MM.1S (cell line): ENCODE data around the gene ANO5.
"Not testable (repeated sequence)": the region's sequence is repeated elsewhere in the genome, so short reads cannot be mapped to it uniquely, and the experiment has no call there.

ENCODE experiments used
- DNase-seq: peaks from one replicate; pipeline ENCODE4 v3.0.0-alpha.2; 2015
- H2AFZ ChIP-seq: fragments of 300-600 bp; sonication (generic); 2 replicates; pipeline ENCODE4 v1.6.0; 2016; ENCODE audit warnings: antibody characterized with exemption, low read length
- H3F3A ChIP-seq: fragments of 300-600 bp; sonication (generic); 2 replicates; pipeline ENCODE4 v1.6.1; 2016; ENCODE audit warnings: mild to moderate bottlenecking, antibody characterized with exemption, low read length, moderate library complexity, mixed read lengths; ENCODE audit not compliant: insufficient read depth
- H3K27ac ChIP-seq: fragments of 300-600 bp; sonication (generic); 2 replicates; pipeline ENCODE4 v1.5.1; 2016; ENCODE audit warnings: mild to moderate bottlenecking, low read length
- H3K27me3 ChIP-seq: fragments of 300-600 bp; sonication (generic); replicated peaks from 2 replicates; pipeline ENCODE4 v1.6.0; 2016; ENCODE audit warnings: low read length; ENCODE audit not compliant: insufficient read depth
- H3K36me3 ChIP-seq: fragments of 300-600 bp; sonication (generic); replicated peaks from 2 replicates; pipeline ENCODE4 v1.6.1; 2016; ENCODE audit warnings: mild to moderate bottlenecking, low read length, mixed read lengths; ENCODE audit not compliant: insufficient read depth
- H3K4me1 ChIP-seq: fragments of 300-600 bp; sonication (generic); 2 replicates; pipeline ENCODE4 v1.6.1; 2016; ENCODE audit warnings: low read length, mixed read lengths
- H3K4me2 ChIP-seq: fragments of 300-600 bp; sonication (generic); 2 replicates; pipeline ENCODE4 v1.6.0; 2016; ENCODE audit warnings: low read depth, low read length
- H3K4me3 ChIP-seq: fragments of 300-600 bp; sonication (generic); 2 replicates; pipeline ENCODE4 v1.5.1; 2016; ENCODE audit warnings: low read length, mixed read lengths
- H3K79me2 ChIP-seq: fragments of 300-600 bp; sonication (generic); 2 replicates; pipeline ENCODE4 v1.6.1; 2016; ENCODE audit warnings: mixed run types, low read length, mixed read lengths
- H3K9ac ChIP-seq: fragments of 300-600 bp; sonication (generic); 2 replicates; pipeline ENCODE4 v1.6.1; 2016; ENCODE audit warnings: low read length, mixed read lengths
- H3K9me2 ChIP-seq: fragments of 300-600 bp; sonication (generic); replicated peaks from 2 replicates; pipeline ENCODE4 v1.6.1; 2016; ENCODE audit warnings: mild to moderate bottlenecking, low read length, mixed read lengths; ENCODE audit not compliant: insufficient read depth
- H3K9me3 ChIP-seq: fragments of 300-600 bp; sonication (generic); replicated peaks from 2 replicates; pipeline ENCODE4 v1.6.1; 2016; ENCODE audit warnings: mild to moderate bottlenecking, low read length, mixed read lengths; ENCODE audit not compliant: insufficient read depth
- H4K20me1 ChIP-seq: fragments of 300-600 bp; sonication (generic); 2 replicates; pipeline ENCODE4 v1.6.1; 2016; ENCODE audit warnings: mild to moderate bottlenecking, low read length, moderate library complexity, mixed read lengths; ENCODE audit not compliant: insufficient read depth
- CTCF ChIP-seq: fragments of 300-600 bp; sonication (generic); IDR thresholded peaks from 2 replicates; pipeline ENCODE4 v1.5.1; 2016; ENCODE audit warnings: antibody characterized with exemption, low read length, mixed read lengths
- EZH2 ChIP-seq: fragments of 300-600 bp; sonication (generic); optimal IDR thresholded peaks from 2 replicates; pipeline ENCODE3; 2017; ENCODE audit warnings: low read depth, mild to moderate bottlenecking, antibody characterized with exemption, low read length, mixed read lengths
- EZH2phosphoT487 ChIP-seq: fragments of 300-600 bp; sonication (generic); IDR thresholded peaks from 2 replicates; pipeline ENCODE4 v1.6.1; 2018; ENCODE audit warnings: antibody characterized with exemption, low read length

Gene ANO5

GRCh38 chr11:22256876-22257275 lies 64.0 kb downstream of the ANO5 start:
- no peak overlapping the region for H2AFZ ChIP-seq
- no peak overlapping the region for H3K9ac ChIP-seq
- H3K9me3 ChIP-seq, result no peaks in the 10 kb centered on the region
- H3K4me1 ChIP-seq, result no peaks in the 10 kb centered on the region
- no peaks in the 10 kb centered on the region for H3K79me2 ChIP-seq
- no peak overlapping the region for H3K27ac ChIP-seq
- TF ChIP-seq EZH2, result no peak
- no peak for TF ChIP-seq CTCF
- TF ChIP-seq EZH2phosphoT487, result no peak
- H3K4me2 ChIP-seq, result no peak overlapping the region
- no peaks in the 10 kb centered on the region for H3F3A ChIP-seq
- H3K9me2 ChIP-seq, result no peaks in the 10 kb centered on the region
- no peaks in the 10 kb centered on the region; the same call in 1 of the 2 replicates for H4K20me1 ChIP-seq
- no peak for DNase-seq
- no peaks in the 10 kb centered on the region for H3K36me3 ChIP-seq
- H3K4me3 ChIP-seq, result no peak overlapping the region
- H3K27me3 ChIP-seq, result no peaks in the 10 kb centered on the region

GRCh38 chr11:22263613-22264012 lies 70.7 kb downstream of the ANO5 start:
- H3K4me2 ChIP-seq, result no peak overlapping the region
- no peak overlapping the region for H3K9ac ChIP-seq
- H3K27me3 ChIP-seq, result no peaks in the 10 kb centered on the region
- H2AFZ ChIP-seq, result no peak overlapping the region
- no peak overlapping the region for H3K4me3 ChIP-seq
- no peaks in the 10 kb centered on the region for H4K20me1 ChIP-seq
- H3K79me2 ChIP-seq, result no peaks in the 10 kb centered on the region
- no peak overlapping the region for H3K27ac ChIP-seq
- H3F3A ChIP-seq, result no peaks in the 10 kb centered on the region
- TF ChIP-seq CTCF (no peak), EZH2 (no peak), EZH2phosphoT487 (no peak)
- H3K9me3 ChIP-seq, result no peaks in the 10 kb centered on the region
- no peaks in the 10 kb centered on the region for H3K9me2 ChIP-seq
- no peaks in the 10 kb centered on the region for H3K36me3 ChIP-seq
- H3K4me1 ChIP-seq, result no peaks in the 10 kb centered on the region
- no peak for DNase-seq

- not testable (repeated sequence) for H3K9me3 ChIP-seq, H3K4me3 ChIP-seq, H3K4me2 ChIP-seq, H3K9ac ChIP-seq, H2AFZ ChIP-seq, H3K27ac ChIP-seq, H3K27me3 ChIP-seq, H3K9me2 ChIP-seq, DNase-seq, H3F3A ChIP-seq, H3K79me2 ChIP-seq, H4K20me1 ChIP-seq, H3K36me3 ChIP-seq, H3K4me1 ChIP-seq
These were observed 76.2 kb downstream of the ANO5 start for GRCh38 chr11:22268983-22269624.

- no peak overlapping the region for H3K27ac ChIP-seq
These were observed 80.9 kb downstream of the ANO5 start for GRCh38 chr11:22273781-22274180.

More at GRCh38 chr11:22273781-22274180, 80.9 kb downstream of the ANO5 start:
- Histone ChIP-seq H3K36me3 (no peaks in the 10 kb centered on the region), H3K79me2 (no peaks in the 10 kb centered on the region), H4K20me1 (no peaks in the 10 kb centered on the region), H2AFZ (no peak overlapping the region), H3K27me3 (no peaks in the 10 kb centered on the region), H3K4me2 (no peak overlapping the region), H3K9me2 (no peaks in the 10 kb centered on the region), H3F3A (no peaks in the 10 kb centered on the region), H3K4me1 (no peaks in the 10 kb centered on the region), H3K9me3 (no peaks in the 10 kb centered on the region), H3K9ac (no peak overlapping the region), H3K4me3 (no peak overlapping the region)
- TF ChIP-seq EZH2phosphoT487 (no peak), CTCF (no peak), EZH2 (no peak)
- DNase-seq, result no peak
